GM18870 (cell line): Measurements from ENCODE around the gene BMERB1.
"Not testable (repeated sequence)": the region's sequence is repeated elsewhere in the genome, so short reads cannot be mapped to it uniquely, and the experiment has no call there.

Experiments
- ATAC-seq: cut with Tn5 transposase; IDR thresholded peaks from one replicate; pipeline ENCODE4 v1.9.1; 2021; ENCODE audit warnings: moderate library complexity; ENCODE audit not compliant: unreplicated experiment

BMERB1 gene

DNA sequence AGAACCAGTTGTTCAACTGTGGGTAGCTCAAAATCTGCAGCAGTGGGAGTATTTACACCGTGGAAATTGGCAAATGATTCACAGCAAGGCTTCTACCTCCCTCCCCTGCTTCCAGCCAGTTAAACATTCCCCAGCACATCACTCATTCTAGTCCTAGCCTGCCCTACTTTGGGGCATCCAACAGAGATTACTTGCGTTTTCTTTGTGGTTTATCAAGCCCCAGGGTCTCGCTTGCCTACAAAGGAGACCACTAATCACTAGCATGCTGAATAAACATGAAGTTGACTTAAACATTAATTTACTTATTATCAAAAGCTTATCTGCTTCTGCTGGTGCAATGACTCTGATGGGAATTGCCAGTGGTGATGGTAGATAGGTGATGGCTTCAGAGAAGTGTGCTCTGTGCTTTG lies 114.1 kb downstream of the BMERB1 start:
- no peak for ATAC-seq

DNA sequence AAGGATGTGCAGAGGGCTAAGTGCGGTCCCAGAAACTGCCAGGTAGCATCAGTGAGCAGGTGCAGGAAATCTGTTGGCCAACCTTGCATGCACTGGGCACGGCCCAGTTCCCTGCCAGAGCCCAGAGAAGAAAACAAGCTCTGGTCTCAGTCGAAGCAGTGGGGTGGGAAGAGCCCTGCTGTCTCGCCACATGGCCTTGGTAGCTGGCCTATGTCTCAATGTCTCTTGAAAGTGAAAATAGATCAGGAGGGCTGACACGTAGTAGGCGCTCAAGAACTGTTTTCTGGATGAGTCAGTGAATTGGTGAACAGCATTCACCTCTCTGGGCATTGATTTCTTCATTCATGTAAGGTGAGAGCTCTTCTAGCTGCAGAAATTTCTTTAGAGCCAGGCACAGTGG lies 118.1 kb downstream of the BMERB1 start:
- no peak for ATAC-seq

DNA sequence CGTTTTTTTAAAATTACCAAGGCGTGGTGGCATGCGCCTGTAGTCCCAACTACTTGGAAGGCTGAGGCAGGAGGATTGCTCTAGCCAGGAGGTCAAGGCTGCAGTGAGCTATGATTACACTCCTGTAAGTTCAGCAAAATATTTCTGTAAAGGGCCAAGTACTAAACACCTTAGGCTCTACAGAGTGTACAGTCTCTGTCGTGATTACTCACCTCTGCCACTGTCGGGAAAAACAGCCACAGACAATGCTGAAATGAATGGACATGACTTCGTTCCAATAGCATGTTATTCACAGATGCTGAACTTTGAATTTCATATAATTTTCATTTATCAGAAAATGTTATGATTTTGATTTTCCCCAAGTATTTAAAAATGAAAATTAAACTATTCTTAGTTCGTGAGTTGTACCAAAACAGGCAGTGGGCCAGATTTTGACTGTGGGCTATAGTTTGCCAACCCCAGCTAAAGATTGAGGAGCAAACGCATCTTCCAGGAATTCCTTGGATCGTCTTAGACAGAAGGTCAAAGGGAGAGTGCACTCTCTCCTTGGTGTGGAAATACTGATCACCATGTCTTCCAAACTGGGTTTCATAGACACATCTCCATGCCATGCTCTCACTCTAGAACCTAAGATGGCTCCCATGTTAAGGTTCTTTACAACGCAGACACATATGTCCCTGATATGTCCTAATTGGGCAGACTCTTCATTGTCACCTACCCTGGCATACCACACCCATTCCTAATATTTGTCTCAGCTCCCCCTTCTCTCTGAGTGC lies 119.1 kb downstream of the BMERB1 start:
- ATAC-seq = no peak

DNA sequence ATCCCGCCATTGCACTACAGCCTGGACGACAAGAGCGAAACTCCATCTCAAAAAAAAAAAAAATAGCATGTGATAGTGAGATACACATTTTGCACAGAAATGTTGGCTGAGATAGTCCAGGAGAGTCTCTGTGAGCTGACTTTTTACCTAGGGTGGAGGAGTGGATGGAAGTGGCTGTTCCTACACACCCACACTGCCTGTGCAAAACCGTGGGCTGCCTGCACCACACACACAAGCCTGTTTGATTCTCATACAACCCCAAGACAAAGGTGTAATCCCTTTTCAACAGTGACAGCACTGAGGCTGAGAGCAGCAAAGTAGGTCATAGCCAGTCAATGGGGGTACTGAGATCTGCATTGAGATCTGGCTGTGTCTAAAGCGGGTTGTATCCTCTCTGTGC lies 121.7 kb downstream of the BMERB1 start:
- ATAC-seq = no peak

DNA sequence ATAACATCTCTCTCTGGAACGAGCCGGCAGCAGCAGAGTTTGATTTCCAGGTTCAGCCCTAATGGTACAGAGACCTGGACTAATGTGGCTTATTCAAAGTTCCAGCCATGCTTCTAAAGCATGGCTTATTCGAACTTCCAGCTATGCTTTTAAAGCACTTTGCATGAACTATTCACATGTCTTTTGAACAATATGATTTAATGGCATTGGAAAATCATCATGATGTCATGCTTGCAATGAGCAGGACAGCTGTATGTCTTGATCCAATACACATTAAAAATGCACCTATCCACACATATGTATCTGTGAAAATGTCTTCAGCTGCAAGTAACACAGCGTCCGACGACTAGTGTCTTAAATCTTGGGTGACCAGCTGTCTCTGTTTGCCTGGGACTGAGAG lies 122.9 kb downstream of the BMERB1 start:
- no peak for ATAC-seq

DNA sequence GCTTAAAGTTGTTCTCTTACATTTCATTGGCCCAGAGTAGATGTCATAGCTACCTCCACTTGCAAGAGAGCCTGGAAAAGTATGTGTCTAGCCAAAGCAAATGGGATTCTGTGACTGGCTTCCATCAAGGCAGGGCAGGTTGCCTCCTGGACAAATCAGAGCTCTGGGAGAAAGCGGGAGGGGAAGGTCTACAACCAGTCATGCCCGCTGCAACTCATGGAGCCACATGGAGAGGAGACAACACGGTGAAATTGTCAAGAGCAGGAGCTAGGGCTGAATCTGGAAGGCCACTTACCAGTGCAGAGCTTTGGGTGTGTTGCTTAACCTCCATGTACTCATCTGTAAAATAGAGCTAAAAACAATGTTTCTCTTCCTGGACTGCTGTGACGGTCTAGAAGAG lies 124.8 kb downstream of the BMERB1 start:
- ATAC-seq = no peak

DNA sequence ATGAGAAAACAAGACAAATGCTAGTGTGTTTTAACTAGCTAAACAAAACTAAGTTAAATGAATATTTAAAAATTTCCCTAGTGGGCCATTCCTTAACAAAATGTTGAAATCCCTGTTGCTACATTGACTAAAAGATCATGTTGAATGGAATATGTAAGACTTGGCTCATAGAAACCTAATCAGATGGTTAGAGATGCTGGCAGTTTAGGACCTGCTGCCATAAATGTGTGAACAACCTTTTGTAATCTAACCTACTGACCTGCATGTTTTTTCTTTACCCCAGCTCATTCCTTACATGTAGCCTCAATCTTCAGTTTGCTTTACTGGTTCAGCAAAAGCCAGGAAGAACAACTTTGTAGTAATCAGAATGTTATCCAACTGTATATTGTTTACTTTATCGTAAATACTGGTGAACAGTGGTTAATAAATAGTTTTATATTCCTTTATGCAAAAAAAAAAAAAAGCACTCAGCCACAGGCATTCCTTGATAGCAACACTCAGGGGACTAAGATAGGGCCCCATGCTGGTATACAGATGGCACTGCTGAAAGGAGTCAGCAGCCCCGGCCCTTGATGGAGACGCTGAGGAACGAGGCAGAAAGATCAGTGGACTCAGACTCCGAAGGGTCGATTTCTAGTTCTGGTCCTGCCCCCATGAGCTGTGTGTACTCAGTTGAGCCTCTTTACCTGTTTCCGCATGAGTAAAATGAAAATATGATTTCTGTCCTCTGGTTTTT lies 130.4 kb downstream of the BMERB1 start:
- no peak for ATAC-seq

DNA sequence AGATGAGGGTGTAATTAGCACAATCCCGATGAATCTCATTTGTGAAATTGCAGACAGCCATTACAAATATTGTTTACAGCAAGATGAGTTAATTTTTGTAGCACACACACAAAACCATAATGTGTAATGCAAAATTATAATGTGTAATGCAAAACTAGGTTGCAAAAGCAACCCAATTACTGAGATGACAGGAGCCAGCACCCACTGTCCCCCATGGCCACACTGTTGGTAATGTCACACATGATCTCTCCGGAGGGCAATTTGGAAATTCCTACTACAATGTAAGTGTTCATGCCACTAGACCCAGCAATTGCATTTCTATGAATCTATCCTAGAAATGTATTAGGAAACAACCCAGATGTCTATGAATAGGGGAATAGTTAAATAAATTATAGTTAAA lies 131.7 kb downstream of the BMERB1 start:
- no peak for ATAC-seq

DNA sequence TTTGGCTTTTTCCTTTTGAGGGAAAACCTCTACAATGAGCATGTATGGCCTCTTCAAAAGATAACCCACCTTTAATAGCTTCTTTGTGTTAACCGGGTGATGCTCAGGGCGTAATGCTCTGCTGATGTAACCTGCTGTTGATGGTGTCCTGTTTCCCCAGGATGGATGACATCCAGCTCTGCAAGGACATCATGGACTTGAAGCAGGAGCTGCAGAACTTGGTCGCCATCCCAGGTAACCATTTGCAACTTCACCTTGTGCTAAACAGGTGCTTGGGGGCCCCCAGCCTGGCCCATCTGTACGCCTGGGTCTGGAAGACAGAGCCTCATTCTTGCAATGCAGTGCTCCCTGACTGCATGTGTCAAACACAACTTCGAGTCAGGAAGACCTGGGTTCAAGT lies 133.4 kb downstream of the BMERB1 start:
- ATAC-seq = no peak

DNA sequence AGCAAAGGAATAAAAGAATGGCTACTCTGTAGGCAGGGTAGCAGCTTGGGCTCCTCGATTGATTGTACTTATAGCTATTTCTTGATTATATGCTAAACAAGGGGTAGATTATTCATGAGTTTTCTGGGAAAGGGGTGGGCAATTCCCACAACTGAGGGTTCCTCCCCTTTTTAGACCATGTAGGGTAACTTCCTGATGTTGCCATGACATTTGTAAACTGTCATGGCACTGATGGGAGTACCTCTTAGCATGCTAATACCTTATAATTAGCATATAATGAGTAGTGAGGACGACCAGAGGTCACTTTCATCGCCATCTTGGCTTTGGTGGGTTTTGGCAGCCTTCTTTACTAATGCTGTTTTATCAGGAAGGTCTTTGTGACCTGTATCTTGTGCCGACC lies 136.3 kb downstream of the BMERB1 start:
- not testable (repeated sequence) for ATAC-seq

DNA sequence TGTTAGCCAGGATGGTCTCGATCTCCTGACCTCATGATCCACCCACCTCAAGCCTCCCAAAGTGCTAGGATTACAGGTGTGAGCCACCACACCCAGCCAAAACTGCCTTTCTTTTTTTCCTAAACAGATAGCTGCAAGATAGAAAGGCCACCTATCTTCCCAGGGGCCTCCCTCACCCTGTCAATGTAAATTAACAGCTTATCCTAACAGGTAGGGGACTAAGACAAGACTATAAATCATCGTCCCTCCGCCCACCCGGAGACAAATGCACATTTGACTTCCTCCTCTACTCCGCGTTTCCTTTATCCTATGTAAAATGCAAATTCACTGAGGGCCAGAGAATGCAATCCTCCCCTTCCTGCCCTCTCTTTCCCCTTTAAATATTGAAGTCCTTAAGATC lies 137.2 kb downstream of the BMERB1 start:
- ATAC-seq = no peak

DNA sequence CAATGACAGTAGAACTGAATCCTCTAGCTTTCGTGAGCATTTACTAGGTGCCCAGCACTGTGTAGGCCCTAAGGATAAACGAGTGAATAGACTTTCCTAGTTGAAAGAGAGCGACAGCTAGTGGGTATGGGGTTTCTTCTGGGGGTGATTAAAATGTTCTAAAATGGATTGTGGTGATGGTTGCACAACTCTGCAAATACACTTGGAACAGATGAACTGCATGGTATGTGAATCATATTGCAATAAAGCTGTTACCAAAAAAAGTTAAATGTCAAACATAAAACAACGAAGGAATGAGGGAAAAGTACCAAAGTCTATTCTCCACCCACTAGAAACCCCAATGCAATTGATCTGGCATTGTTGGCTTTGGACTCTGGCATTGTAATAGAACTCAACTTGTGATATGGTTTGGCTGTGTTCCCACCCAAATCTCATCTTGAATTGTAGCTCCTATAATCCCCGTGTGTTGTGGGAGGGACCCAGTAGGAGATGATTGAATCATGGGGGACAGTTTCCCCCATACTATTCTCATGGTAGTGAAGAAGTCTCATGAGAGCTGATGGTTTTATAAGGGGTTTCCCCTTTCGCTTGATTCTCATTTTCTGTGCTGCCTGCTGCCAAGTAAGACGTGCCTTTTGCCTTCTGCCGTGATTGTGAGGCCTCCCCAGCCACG lies 138.1 kb downstream of the BMERB1 start:
- no peak for ATAC-seq

DNA sequence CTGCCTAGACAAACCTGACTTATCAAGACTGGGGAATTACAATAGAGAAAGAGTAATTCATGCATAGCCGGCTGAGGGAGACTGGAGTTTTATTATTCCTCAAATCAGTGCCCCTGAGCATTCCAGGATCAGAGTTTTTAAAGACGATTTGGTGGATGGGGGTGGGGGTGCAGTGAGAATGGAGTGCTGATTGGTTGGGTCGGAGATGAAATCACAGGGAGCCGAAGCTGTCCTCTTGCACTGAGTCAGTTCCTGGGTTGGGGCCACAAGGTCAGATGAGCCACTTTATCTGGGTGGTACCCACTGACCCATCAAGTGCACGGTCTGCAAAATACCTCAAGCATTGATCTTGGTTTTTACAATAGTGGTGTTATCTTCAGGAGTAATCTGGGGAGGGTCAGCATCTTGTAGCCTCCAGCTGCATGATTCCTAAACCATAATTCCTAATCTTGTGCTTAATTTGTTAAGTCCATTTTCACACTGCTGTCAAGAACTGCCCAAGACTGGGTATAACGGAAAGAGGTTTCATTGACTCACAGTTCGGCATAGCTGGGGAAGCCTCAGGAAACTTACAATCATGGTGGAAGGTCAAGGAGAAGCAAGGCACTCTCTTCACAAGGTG lies 139.0 kb downstream of the BMERB1 start:
- ATAC-seq = no peak

DNA sequence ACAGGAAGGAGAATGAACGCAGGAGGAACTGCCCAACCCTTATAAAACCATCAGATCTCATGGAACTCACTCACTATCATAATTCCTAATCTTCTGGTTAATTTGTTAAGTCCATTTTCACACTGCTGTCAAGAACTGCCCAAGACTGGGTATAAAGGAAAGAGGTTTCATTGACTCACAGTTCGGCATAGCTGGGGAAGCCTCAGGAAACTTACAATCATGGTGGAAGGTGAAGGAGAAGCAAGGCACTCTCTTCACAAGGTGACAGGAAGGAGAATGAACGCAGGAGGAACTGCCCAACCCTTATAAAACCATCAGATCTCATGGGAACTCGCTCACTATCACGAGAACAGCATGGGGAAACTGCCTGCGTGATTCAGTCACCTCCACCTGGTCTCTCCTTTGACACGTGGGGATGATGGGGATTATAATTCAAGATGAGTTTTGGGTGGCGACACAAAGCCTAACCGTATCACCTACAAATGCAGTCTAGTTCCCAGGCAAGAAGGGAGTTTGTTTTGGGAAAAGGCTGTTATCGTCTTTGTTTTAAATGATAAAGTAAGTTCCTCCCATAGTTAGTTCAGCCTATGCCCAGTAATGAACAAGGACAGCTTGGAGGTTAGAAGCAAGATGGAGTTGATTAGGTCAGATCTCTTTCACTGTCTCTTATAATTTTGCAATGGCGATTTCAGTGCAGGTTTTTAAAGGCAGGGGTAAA lies 139.7 kb downstream of the BMERB1 start:
- ATAC-seq = not testable (repeated sequence)

DNA sequence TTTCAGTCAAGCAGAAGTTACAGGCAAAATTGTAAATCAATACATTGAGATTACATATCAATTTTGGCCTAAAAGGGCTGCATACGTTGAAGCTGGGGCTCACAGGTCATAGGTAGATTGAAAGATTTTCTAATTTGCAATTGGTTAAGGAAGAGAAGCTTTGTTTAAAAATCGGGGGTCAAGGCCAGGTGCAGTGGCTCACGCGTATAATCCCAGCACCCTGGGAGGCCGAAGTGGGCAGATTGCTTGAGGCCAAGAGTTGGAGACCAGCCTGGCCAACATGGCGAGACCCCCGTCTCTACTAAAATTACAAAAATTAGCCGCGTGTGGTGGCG lies 140.2 kb downstream of the BMERB1 start:
- ATAC-seq = no peak

DNA sequence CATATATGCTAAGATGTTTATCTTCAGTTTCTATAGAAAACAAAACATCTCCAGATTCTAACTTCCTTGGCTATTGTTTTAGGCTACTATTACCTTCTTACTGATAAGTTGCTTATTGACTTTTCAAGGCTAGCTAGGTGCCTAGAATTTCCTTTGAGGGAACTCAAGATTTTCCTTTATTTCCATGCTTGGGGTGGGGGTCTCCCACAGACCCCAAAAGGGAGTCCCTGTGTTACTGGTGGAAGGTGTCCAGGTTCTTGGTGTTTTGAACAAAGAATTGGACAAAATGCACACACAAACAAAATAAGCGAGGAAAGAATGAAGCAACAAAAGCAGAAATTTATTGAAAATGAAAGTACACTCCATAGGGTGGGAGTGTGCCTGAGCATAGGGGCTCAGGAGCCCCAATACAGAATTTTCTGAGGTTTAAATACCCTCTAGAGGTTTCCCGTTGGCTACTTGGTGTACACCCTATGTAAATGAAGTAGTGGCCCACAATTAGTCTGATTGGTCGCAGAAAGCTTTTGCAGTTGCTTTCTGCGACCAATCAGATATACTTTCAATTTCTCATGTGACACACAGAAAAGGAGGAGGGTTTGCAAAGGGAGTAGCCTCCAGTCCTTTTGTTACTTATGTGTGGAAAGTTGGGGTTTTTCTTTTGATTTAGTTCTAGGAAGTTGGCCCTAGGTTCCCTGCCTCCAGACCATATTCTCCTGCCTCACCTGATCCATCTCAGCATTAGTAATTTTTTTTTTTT lies 141.1 kb downstream of the BMERB1 start:
- no peak for ATAC-seq

DNA sequence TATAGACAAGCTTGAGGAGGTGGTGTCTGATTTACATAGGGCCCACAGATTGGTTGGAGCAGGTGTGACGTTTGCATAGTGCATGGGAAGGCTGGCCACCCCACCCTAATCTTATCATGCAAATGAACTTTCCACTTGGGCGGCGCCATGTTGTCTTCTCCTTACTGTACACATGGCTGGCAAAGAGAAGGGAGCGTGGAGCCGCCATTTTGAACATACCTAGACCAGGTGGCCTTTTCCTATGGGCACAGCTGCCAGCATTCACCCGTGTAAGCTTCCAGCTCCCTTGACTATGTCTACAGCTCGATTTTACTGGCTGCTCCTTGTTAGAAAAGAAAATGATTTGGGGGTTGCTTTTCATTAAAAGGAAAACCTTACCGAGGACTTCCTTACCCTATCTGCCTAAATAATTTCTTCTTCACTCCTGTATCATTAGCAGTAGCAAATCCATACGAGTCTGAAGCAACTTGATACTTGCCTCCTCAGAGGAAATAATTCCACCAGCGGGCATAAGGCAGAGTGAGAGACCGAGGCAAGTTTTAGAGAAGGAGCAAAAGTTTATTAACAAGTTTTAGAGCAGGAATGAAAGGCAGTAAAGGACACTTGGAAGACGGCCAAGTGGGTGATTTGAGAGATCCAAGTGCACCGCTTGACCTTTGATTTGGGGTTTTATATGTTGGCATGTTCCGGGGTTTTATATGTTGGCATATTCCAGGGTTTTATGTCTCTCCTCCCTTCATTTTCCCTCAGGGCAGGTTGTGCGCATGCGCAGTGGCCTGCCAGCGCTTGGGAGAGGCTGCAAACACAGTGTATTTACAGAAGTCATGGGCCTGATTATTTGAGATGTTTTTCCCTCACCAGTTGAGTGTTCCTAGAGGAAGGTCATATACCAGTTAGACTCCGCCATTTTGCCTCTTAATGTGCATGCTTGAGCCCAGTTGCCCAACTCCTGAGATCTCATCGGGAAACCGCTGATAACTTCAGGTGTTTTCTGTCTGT lies 142.9 kb downstream of the BMERB1 start:
- no peak for ATAC-seq

DNA sequence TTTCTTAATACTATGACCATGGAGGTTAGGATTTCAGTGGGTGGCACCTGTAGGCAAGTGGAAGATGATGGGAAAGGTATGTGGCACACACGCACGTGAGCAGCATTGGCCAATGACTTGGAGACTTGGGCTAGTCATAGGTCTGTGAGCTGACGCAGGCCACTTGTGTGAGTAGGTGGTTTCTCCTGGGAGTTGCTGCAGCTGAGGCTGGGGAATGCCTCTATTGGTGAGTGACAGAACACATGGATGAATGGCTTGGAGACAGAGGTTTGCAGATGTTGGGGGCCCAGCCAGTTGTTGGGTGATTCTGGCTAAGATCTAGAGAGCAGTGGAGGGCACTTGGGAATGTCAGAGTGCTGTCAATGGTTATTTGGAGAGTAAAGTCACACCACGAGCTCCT lies 144.4 kb downstream of the BMERB1 start:
- ATAC-seq = no peak
